HepG2 (cell line): ENCODE data around the gene MAP3K4.

ENCODE experiments used
- CBX2 ChIP-seq, 2 experiments: fragments of 200-600 bp in 1 of 2; sonication (generic); formaldehyde crosslinking in 1 of 2; IDR thresholded peaks; 2 replicates each; pipeline versions ENCODE4 v1.7.0 to v1.8.1; 2018 to 2022; ENCODE audit warnings: low read depth in 2 of 2, low read length in 1 of 2, mild to moderate bottlenecking in 1 of 2, missing genetic modification reagents in 1 of 2
- CBX5 ChIP-seq: sonication (generic); formaldehyde crosslinking; IDR thresholded peaks from 2 replicates; pipeline ENCODE4 v1.4.0; 2020; ENCODE audit warnings: missing genetic modification reagents, borderline replicate concordance
- CHD4 ChIP-seq: fragments of 200-600 bp; sonication (generic); IDR thresholded peaks from 2 replicates; pipeline ENCODE4 v1.7.0; 2017; ENCODE audit warnings: mild to moderate bottlenecking, low read length, borderline replicate concordance
- EP300 ChIP-seq, 3 experiments: sonication (generic) in 1 of 3; formaldehyde crosslinking in 1 of 3; IDR thresholded peaks; 2 replicates each; pipeline versions ENCODE4 v1.5.1 to v1.6.1; 2011 to 2020; ENCODE audit warnings: low read depth in 2 of 3, low read length in 2 of 3, borderline replicate concordance in 1 of 3, improper control_type of control experiment in 1 of 3, mild to moderate bottlenecking in 1 of 3, missing genetic modification reagents in 1 of 3, moderate library complexity in 1 of 3
- ESRRA ChIP-seq: sonication (generic); formaldehyde crosslinking; IDR thresholded peaks from 2 replicates; pipeline ENCODE4 v1.5.1; 2020; ENCODE audit warnings: mild to moderate bottlenecking, low read depth, missing genetic modification reagents
- NFYB ChIP-seq: sonication (generic); formaldehyde crosslinking; IDR thresholded peaks from 2 replicates; pipeline ENCODE4 v1.4.0; 2020; ENCODE audit warnings: missing genetic modification reagents
- POLR2AphosphoS2 ChIP-seq: IDR thresholded peaks from 2 replicates; pipeline ENCODE4 v1.6.1; 2011; ENCODE audit warnings: low read depth, low read length, improper control_type of control experiment
- SIN3A ChIP-seq: IDR thresholded peaks from 2 replicates; pipeline ENCODE4 v1.6.1; 2011; ENCODE audit warnings: low read depth, mild to moderate bottlenecking, control low read depth, low read length, borderline replicate concordance
- TEAD2 ChIP-seq: sonication (generic); formaldehyde crosslinking; IDR thresholded peaks from 2 replicates; pipeline ENCODE4 v1.9.0; 2021; ENCODE audit warnings: missing genetic modification reagents
- ZNF138 ChIP-seq: sonication (generic); formaldehyde crosslinking; IDR thresholded peaks from 2 replicates; pipeline ENCODE4 v1.5.0; 2020; ENCODE audit warnings: mild to moderate bottlenecking, low read depth, missing genetic modification reagents
- ZNF720 ChIP-seq: sonication (generic); formaldehyde crosslinking; IDR thresholded peaks from 2 replicates; pipeline ENCODE4 v1.4.0; 2020; ENCODE audit warnings: missing genetic modification reagents
- TF ChIP-seq, protein P1 (sequence below): sonication (generic); formaldehyde crosslinking; IDR thresholded peaks from 2 replicates; pipeline ENCODE4 v1.5.0; 2020; ENCODE audit warnings: mild to moderate bottlenecking, missing genetic modification reagents, moderate library complexity

GRCh38 chr6:161108916-161109315 lies 117.3 kb downstream of the MAP3K4 start:
- TF ChIP-seq ZNF720 (CRISPR knock-in tag) (no peak), ZNF138 (CRISPR knock-in tag) (no peak), NFYB (CRISPR knock-in tag) (no peak), SIN3A (no peak), CHD4 (no peak), EP300 (IDR thresholded peaks at IDR 0.05; ENCODE audit: low read depth in 2 of 2, low read length in 2 of 2) (no peak), EP300 (CRISPR knock-in tag; IDR thresholded peaks at IDR 0.05; ENCODE audit: borderline replicate concordance) (no peak), CBX5 (no peak), POLR2AphosphoS2 (no peak), CBX2 (IDR thresholded peaks at IDR 0.05; ENCODE audit: low read depth, low read length) (no peak), CBX2 (CRISPR knock-in tag; IDR thresholded peaks at IDR 0.05; ENCODE audit: low read depth) (no peak), TEAD2 (no peak), ESRRA (no peak)
- TF ChIP-seq, protein P1, sequence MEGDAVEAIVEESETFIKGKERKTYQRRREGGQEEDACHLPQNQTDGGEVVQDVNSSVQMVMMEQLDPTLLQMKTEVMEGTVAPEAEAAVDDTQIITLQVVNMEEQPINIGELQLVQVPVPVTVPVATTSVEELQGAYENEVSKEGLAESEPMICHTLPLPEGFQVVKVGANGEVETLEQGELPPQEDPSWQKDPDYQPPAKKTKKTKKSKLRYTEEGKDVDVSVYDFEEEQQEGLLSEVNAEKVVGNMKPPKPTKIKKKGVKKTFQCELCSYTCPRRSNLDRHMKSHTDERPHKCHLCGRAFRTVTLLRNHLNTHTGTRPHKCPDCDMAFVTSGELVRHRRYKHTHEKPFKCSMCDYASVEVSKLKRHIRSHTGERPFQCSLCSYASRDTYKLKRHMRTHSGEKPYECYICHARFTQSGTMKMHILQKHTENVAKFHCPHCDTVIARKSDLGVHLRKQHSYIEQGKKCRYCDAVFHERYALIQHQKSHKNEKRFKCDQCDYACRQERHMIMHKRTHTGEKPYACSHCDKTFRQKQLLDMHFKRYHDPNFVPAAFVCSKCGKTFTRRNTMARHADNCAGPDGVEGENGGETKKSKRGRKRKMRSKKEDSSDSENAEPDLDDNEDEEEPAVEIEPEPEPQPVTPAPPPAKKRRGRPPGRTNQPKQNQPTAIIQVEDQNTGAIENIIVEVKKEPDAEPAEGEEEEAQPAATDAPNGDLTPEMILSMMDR (CRISPR knock-in tag) = no peak
